Nasal cavity respiratory epithelium epithelial cell of viscerocranial mucosa (primary cell): ENCODE measurements around the gene YAE1. TPM values are rescaled to one million over a fixed set of nuclear protein-coding genes. Genes with fewer than 3 reads are reported as not detected.

Experiments used
- total RNA-seq: library from RNA; depleted of rRNA; stranded (reverse); fragments of >200 nt; gene quantifications from 2 replicates; pipeline ENCODE4 v1.2.3, GENCODE V29; 2014

YAE1 gene
- 17.8 and 30.5 TPM in 2 replicates for total RNA-seq

GRCh38 chr7:39566023-39566921 is at the start of gene YAE1:
TSS of gene YAE1 (plus strand) at chr7:39566404. CDS start at chr7:39566419, 15 bp downstream.

Other genes starting within 250 kb of the YAE1 start
- 23.2 and 33.0 TPM in 2 replicates for gene RALA, start 57.2 kb downstream of the YAE1 start, total RNA-seq